Measurements from ENCODE around the gene KMT5C. TPM values are rescaled to one million over a fixed set of nuclear protein-coding genes. Genes with fewer than 3 reads are reported as not detected.

Gene KMT5C
- total RNA-seq, 1 donor from 2014 or later, result 18.6 TPM

DNA sequence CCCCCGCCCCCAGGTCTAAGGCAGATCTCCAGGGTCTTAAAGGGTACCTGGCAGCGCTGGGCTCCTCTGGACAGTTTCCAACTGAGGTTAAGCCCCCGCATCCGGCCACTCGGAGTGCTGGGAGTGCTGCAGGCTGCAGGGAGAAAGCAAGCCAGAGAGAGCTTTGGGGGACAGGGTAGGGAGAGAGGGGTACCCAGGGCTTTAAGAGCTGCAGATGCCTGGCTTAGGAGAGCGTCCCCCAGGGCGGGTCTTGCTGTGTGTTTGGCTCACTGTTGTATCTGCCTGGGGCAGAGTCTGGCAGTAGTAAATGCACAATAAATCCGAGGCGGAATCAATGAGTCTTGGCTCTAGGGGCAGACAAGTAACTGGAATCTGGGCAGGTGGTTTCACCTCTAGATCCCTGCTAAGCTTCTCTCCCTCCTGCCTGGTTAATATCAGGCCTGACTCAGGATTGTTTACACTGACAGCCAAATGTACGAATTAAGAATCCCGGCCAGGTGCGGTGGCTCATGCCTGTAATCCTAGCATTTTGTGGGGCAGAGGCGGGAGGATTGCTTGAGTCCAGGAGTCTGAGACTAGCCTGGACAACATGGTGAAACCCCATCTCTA, 15.6 kb downstream of the KMT5C start:
- no peak for TF ChIP-seq CTCF (IDR thresholded peaks at IDR 0.05)
- no peak for DNase-seq (ENCODE audit: extremely low spot score, unreplicated experiment)
- H3K27me3 Mint-ChIP-seq (ENCODE audit: unreplicated experiment), result peaks cover 41% of the 10 kb centered on the region
- H3K9me3 Mint-ChIP-seq (ENCODE audit: unreplicated experiment), result no peaks in the 10 kb centered on the region
- H3K4me1 Mint-ChIP-seq (ENCODE audit: unreplicated experiment), result peaks cover 18% of the 10 kb centered on the region
- H3K27ac Mint-ChIP-seq (ENCODE audit: unreplicated experiment), result no peak overlapping the region
- no peaks in the 10 kb centered on the region for H3K36me3 Mint-ChIP-seq (ENCODE audit: unreplicated experiment)
- H3K4me3 Mint-ChIP-seq (ENCODE audit: unreplicated experiment), result no peak overlapping the region

- Mint-ChIP-seq H3K4me3 (ENCODE audit: unreplicated experiment) (no peak overlapping the region), H3K4me1 (ENCODE audit: unreplicated experiment) (peaks cover 8% of the 10 kb centered on the region), H3K27ac (ENCODE audit: unreplicated experiment) (no peak overlapping the region), H3K9me3 (ENCODE audit: unreplicated experiment) (no peaks in the 10 kb centered on the region), H3K27me3 (ENCODE audit: unreplicated experiment) (peaks cover 22% of the 10 kb centered on the region), H3K36me3 (ENCODE audit: unreplicated experiment) (no peaks in the 10 kb centered on the region)
- TF ChIP-seq CTCF (IDR thresholded peaks at IDR 0.05), result no peak
- DNase-seq (ENCODE audit: extremely low spot score, unreplicated experiment), result no peak
These were observed 18.8 kb downstream of the KMT5C start for GRCh38 chr19:55358493-55358892.

GRCh38 chr19:55358943-55359908, 19.6 kb downstream of the KMT5C start:
- Mint-ChIP-seq H3K27me3 (ENCODE audit: unreplicated experiment) (peaks cover 19% of the 10 kb centered on the region), H3K9me3 (ENCODE audit: unreplicated experiment) (no peaks in the 10 kb centered on the region), H3K27ac (ENCODE audit: unreplicated experiment) (no peak overlapping the region), H3K36me3 (ENCODE audit: unreplicated experiment) (no peaks in the 10 kb centered on the region), H3K4me3 (ENCODE audit: unreplicated experiment) (no peak overlapping the region), H3K4me1 (ENCODE audit: unreplicated experiment) (peaks cover 11% of the 10 kb centered on the region)
- TF ChIP-seq CTCF (IDR thresholded peaks at IDR 0.05), result no peak
- no peak for DNase-seq (ENCODE audit: extremely low spot score, unreplicated experiment)

GRCh38 chr19:55360902-55361301, 21.2 kb downstream of the KMT5C start:
- no peak for TF ChIP-seq CTCF (IDR thresholded peaks at IDR 0.05)
- Mint-ChIP-seq H3K4me1 (ENCODE audit: unreplicated experiment) (peaks cover 13% of the 10 kb centered on the region), H3K27me3 (ENCODE audit: unreplicated experiment) (peaks cover 10% of the 10 kb centered on the region), H3K27ac (ENCODE audit: unreplicated experiment) (no peak overlapping the region), H3K9me3 (ENCODE audit: unreplicated experiment) (no peaks in the 10 kb centered on the region), H3K36me3 (ENCODE audit: unreplicated experiment) (no peaks in the 10 kb centered on the region), H3K4me3 (ENCODE audit: unreplicated experiment) (no peak overlapping the region)
- DNase-seq (ENCODE audit: extremely low spot score, unreplicated experiment), result no peak

Data from osteocyte (in vitro differentiated cells).